DOHH2 (cell line): ENCODE measurements around the gene TMEM269.

Experiments
- H3F3A ChIP-seq: fragments of 200-600 bp; sonication (generic), shearing (Covaris generic); 2 replicates; pipeline ENCODE4 v1.6.0; 2016; ENCODE audit warnings: antibody characterized with exemption, mild to moderate bottlenecking; ENCODE audit not compliant: control insufficient read depth, insufficient read depth
- H3K27ac ChIP-seq: fragments of 200-600 bp; sonication (generic); 2 replicates; pipeline ENCODE4 v1.5.1; 2014; ENCODE audit warnings: low read depth, mild to moderate bottlenecking, low read length, moderate library complexity
- H3K27me3 ChIP-seq: fragments of 200-600 bp; sonication (generic); 2 replicates; pipeline ENCODE4 v1.6.1; 2014; ENCODE audit warnings: mild to moderate bottlenecking, low read length, mixed read lengths; ENCODE audit not compliant: control insufficient read depth
- H3K36me3 ChIP-seq: fragments of 200-600 bp; sonication (generic); 2 replicates; pipeline ENCODE4 v1.6.1; 2014; ENCODE audit warnings: mild to moderate bottlenecking, low read length, moderate library complexity, mixed read lengths; ENCODE audit not compliant: control insufficient read depth
- H3K4me1 ChIP-seq: fragments of 200-600 bp; sonication (generic); 2 replicates; pipeline ENCODE4 v1.6.1; 2014; ENCODE audit warnings: mild to moderate bottlenecking, low read length, mixed read lengths; ENCODE audit not compliant: control insufficient read depth
- H3K4me2 ChIP-seq: fragments of 200-600 bp; sonication (generic); 2 replicates; pipeline ENCODE4 v1.6.0; 2014; ENCODE audit warnings: mild to moderate bottlenecking, low read length, moderate library complexity
- H3K4me3 ChIP-seq: fragments of 200-600 bp; sonication (generic); 2 replicates; pipeline ENCODE4 v1.5.1; 2014; ENCODE audit warnings: mild to moderate bottlenecking, low read length, mixed read lengths
- H3K79me2 ChIP-seq: fragments of 200-600 bp; sonication (generic); 2 replicates; pipeline ENCODE4 v1.6.1; 2014; ENCODE audit warnings: mild to moderate bottlenecking, low read length, mixed read lengths; ENCODE audit not compliant: control insufficient read depth
- H3K9me2 ChIP-seq: fragments of 200-600 bp; sonication (generic); replicated peaks from 2 replicates; pipeline ENCODE4 v1.6.1; 2014; ENCODE audit warnings: mild to moderate bottlenecking, low read length, mixed read lengths; ENCODE audit not compliant: control insufficient read depth
- H3K9me3 ChIP-seq: fragments of 200-600 bp; sonication (generic); 2 replicates; pipeline ENCODE4 v1.6.1; 2014; ENCODE audit warnings: antibody characterized with exemption, low read length, mixed read lengths; ENCODE audit not compliant: control insufficient read depth, insufficient read depth
- H4K20me1 ChIP-seq: fragments of 200-600 bp; sonication (generic); 2 replicates; pipeline ENCODE4 v1.6.0; 2014; ENCODE audit warnings: low read depth, mild to moderate bottlenecking, antibody characterized with exemption, low read length, moderate library complexity; ENCODE audit not compliant: control insufficient read depth, insufficient read depth
- CTCF ChIP-seq: fragments of 200-600 bp; sonication (generic); IDR thresholded peaks from one replicate; pipeline ENCODE4 v1.5.1; 2014; ENCODE audit warnings: antibody characterized with exemption, mild to moderate bottlenecking, low read depth, low read length; ENCODE audit not compliant: poor library complexity, severe bottlenecking
- EZH2phosphoT487 ChIP-seq: fragments of 200-600 bp; sonication (generic); IDR thresholded peaks from 2 replicates; pipeline ENCODE4 v1.6.1; 2017; ENCODE audit warnings: borderline replicate concordance, mild to moderate bottlenecking, antibody characterized with exemption, low read length, moderate library complexity, mixed read lengths

TMEM269 gene

GRCh38 chr1:42766741-42767509, 17.9 kb upstream of the TMEM269 start, which contains the start of the genes C1orf50 and P3H1:
C1orf50 (plus strand) TSS chr1:42767249; CDS start chr1:42767312, 63 bp downstream.
P3H1 (minus strand) TSS chr1:42767028; CDS start chr1:42766971, 57 bp downstream.
- H3K4me1 ChIP-seq: peaks cover 29% of the 10 kb centered on the region
- H3K9me2 ChIP-seq: no peaks in the 10 kb centered on the region
- H3K9me3 ChIP-seq: no peaks in the 10 kb centered on the region
- H3K79me2 ChIP-seq: peaks cover 84% of the 10 kb centered on the region
- peak within 1 kb of the TSS; percentile 90 for H3K4me3 ChIP-seq
- H3F3A ChIP-seq: peaks cover 2% of the 10 kb centered on the region; the same call in 1 of the 2 replicates
- H3K27me3 ChIP-seq: no peaks in the 10 kb centered on the region
- H3K27ac ChIP-seq: peak within 1 kb of the TSS; percentile 25
- H3K36me3 ChIP-seq: peaks cover 19% of the 10 kb centered on the region
- H3K4me2 ChIP-seq: peak within 1 kb of the TSS; percentile 92
- peaks cover 12% of the 10 kb centered on the region; the same call in 1 of the 2 replicates for H4K20me1 ChIP-seq
- no peak for TF ChIP-seq EZH2phosphoT487
- TF ChIP-seq CTCF: peak; percentile 13

- no peaks in the 10 kb centered on the region for H3K27me3 ChIP-seq
- H3K36me3 ChIP-seq: peaks cover 16% of the 10 kb centered on the region
- H3F3A ChIP-seq: peaks cover 2% of the 10 kb centered on the region; the same call in 1 of the 2 replicates
- peaks cover 88% of the 10 kb centered on the region for H3K79me2 ChIP-seq
- H4K20me1 ChIP-seq: peaks cover 12% of the 10 kb centered on the region; the same call in 1 of the 2 replicates
- H3K4me3 ChIP-seq: peak overlapping the region; percentile 90
- H3K4me1 ChIP-seq: peaks cover 28% of the 10 kb centered on the region
- peak overlapping the region; percentile 25 for H3K27ac ChIP-seq
- H3K9me3 ChIP-seq: no peaks in the 10 kb centered on the region
- TF ChIP-seq CTCF (no peak), EZH2phosphoT487 (no peak)
- H3K4me2 ChIP-seq: peak overlapping the region; percentile 92
- no peaks in the 10 kb centered on the region for H3K9me2 ChIP-seq
Measured at GRCh38 chr1:42767510-42768000, 17.2 kb upstream of the TMEM269 start.

- Histone ChIP-seq H3K4me1 (peaks cover 26% of the 10 kb centered on the region), H3K4me2 (peak overlapping the region; percentile 92), H3K36me3 (peaks cover 16% of the 10 kb centered on the region), H3K27ac (no peak overlapping the region), H3K79me2 (peaks cover 85% of the 10 kb centered on the region), H3K27me3 (no peaks in the 10 kb centered on the region), H3K9me2 (no peaks in the 10 kb centered on the region), H4K20me1 (peaks cover 12% of the 10 kb centered on the region; the same call in 1 of the 2 replicates), H3K9me3 (no peaks in the 10 kb centered on the region), H3F3A (peaks cover 2% of the 10 kb centered on the region; the same call in 1 of the 2 replicates), H3K4me3 (peak overlapping the region; percentile 90)
- TF ChIP-seq CTCF: no peak
- no peak for TF ChIP-seq EZH2phosphoT487
Measured at GRCh38 chr1:42768172-42768571, 16.6 kb upstream of the TMEM269 start.
